Body of pancreas (tissue), 4 donors: ENCODE results near the gene CLINT1. TPM values are rescaled to one million over a fixed set of nuclear protein-coding genes. Genes with fewer than 3 reads are reported as not detected.

Source experiments
- ATAC-seq: fragments of 150-250 bp; one replicate; pipeline ENCODE4 v1.9.1; 2016
- DNase-seq, 4 donors: peaks; one replicate each; pipeline ENCODE4 v3.0.0-alpha.2; 2019
- H3K27ac ChIP-seq, 4 donors: fragments of 200-600 bp; sonication (generic); 1 replicate in 3 of 4; 2 replicates in 1 of 4; pipeline versions ENCODE4 v1.5.1 to v1.6.1; 2016 to 2019; ENCODE audit warnings: mild to moderate bottlenecking in 1 of 4, mixed read lengths in 1 of 4, moderate library complexity in 1 of 4
- H3K27me3 ChIP-seq, 2 donors: fragments of 200-600 bp; sonication (generic); one replicate each; pipeline ENCODE4 v1.6.0; 2016; ENCODE audit warnings: mild to moderate bottlenecking in 1 of 2
- H3K36me3 ChIP-seq, 2 donors: fragments of 200-600 bp; sonication (generic); replicated peaks in 1 of 2; 2 replicates each; pipeline ENCODE4 v1.5.1; 2016; ENCODE audit warnings: low read depth in 2 of 2; ENCODE audit not compliant: insufficient read depth in 1 of 2
- H3K4me1 ChIP-seq: fragments of 200-600 bp; sonication (generic); one replicate; pipeline ENCODE4 v1.6.0; 2016
- H3K4me3 ChIP-seq, 2 donors: fragments of 200-600 bp; sonication (generic); 1 replicate in 1 of 2; 2 replicates in 1 of 2; pipeline ENCODE4 v1.5.1; 2016 to 2019
- H3K9me3 ChIP-seq, 3 donors: fragments of 200-600 bp; sonication (generic); 1 replicate in 2 of 3; 2 replicates in 1 of 3; pipeline ENCODE4 v1.5.1; 2016
- POLR2A ChIP-seq, 3 donors: fragments of 450-650 bp; IDR thresholded peaks; one replicate each; pipeline ENCODE4 v1.6.1; 2016; ENCODE audit warnings: antibody characterized with exemption in 3 of 3, mild to moderate bottlenecking in 2 of 3
- WGBS, 2 donors: methylation state at CpG; one replicate each; pipeline ENCODE4 v1.1.5; 2017; 5-methylcytosine and 5-hydroxymethylcytosine counted together
- intact Hi-C: fragments of 100-400 bp; cut with DNase I; formaldehyde crosslinking; loops from one replicate; pipeline ENCODE4 v1.15.1; 2023
- total RNA-seq, 2 donors: library from RNA; depleted of rRNA; stranded (reverse); fragments of >200 nt; gene quantifications; one replicate each; pipeline ENCODE4 v1.1.0, GENCODE V29; 2016
- TF ChIP-seq, protein P1 (sequence below), 7 experiments: fragments of 450-650 bp in 4 of 7; fragments of 200-600 bp in 3 of 7; sonication (generic) in 3 of 7; IDR thresholded peaks; one replicate each; pipeline ENCODE4 v1.5.1; 2016 to 2019; ENCODE audit warnings: antibody characterized with exemption in 7 of 7

CLINT1 gene
- total RNA-seq, 2 donors from 2014 or later: 59.0 to 75.8 TPM

DNA sequence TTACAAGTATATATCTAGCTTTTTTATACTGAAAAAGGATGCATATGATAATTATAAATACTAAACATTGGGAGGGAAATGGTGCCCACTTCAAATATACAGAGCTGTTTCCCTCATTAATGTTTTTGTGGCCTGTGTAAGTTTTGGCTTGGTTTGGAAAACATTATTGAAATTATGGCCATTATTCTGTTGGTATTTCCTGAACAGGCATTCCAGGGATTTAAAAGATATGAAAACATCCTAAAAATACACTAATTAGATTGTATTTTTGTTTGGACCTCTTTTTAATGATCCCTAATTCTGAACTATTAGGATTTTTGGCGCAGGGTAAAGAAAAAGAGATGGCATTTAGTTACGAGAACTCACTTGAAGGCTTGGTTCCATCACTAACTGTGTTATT lies 50.9 kb downstream of the CLINT1 start:
- Histone ChIP-seq H3K36me3 (peaks cover 10 to 26% of the 10 kb centered on the region in 2 donors), H3K4me3 (no peak overlapping the region), H3K27me3 (no peaks in the 10 kb centered on the region), H3K27ac (no peak overlapping the region), H3K9me3 (no peaks in the 10 kb centered on the region), H3K4me1 (no peaks in the 10 kb centered on the region)
- intact Hi-C loops: no loop called here
- DNase-seq (no peak), ATAC-seq (no peak)
- WGBS, 2 donors: 95 to 97% methylated on average over 2 of the region's 2 CpGs
- TF ChIP-seq POLR2A (IDR thresholded peaks at IDR 0.05): no peak

DNA sequence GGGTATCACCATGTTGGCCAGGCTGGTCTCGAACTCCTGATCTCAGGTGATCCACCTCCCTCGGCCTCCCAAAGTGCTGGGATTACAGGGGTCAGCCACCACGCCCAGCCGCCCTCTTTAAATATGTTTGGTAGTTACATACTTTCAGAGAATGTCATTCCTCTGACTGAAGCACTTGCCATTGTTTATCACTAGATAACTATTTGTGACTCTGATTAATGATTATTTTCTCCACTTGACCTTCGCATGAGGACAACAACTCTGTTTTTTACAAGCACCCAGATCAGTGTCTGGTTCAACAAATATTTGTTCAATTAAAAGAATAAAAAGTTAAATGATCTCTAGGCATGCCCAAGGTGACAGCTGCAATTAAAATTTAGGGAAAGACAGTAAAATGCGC lies 56.2 kb downstream of the CLINT1 start:
- Histone ChIP-seq H3K36me3 (peaks cover 7 to 10% of the 10 kb centered on the region in 2 donors), H3K4me1 (no peaks in the 10 kb centered on the region), H3K27ac (no peak overlapping the region), H3K9me3 (peaks cover 0 to under 1% (median 0%) of the 10 kb centered on the region in 3 donors), H3K27me3 (no peaks in the 10 kb centered on the region), H3K4me3 (no peak overlapping the region)
- intact Hi-C loops: no loop called here
- ATAC-seq: no peak
- TF ChIP-seq POLR2A (IDR thresholded peaks at IDR 0.05): no peak
- TF ChIP-seq, protein P1, sequence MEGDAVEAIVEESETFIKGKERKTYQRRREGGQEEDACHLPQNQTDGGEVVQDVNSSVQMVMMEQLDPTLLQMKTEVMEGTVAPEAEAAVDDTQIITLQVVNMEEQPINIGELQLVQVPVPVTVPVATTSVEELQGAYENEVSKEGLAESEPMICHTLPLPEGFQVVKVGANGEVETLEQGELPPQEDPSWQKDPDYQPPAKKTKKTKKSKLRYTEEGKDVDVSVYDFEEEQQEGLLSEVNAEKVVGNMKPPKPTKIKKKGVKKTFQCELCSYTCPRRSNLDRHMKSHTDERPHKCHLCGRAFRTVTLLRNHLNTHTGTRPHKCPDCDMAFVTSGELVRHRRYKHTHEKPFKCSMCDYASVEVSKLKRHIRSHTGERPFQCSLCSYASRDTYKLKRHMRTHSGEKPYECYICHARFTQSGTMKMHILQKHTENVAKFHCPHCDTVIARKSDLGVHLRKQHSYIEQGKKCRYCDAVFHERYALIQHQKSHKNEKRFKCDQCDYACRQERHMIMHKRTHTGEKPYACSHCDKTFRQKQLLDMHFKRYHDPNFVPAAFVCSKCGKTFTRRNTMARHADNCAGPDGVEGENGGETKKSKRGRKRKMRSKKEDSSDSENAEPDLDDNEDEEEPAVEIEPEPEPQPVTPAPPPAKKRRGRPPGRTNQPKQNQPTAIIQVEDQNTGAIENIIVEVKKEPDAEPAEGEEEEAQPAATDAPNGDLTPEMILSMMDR (IDR thresholded peaks at IDR 0.05): no peak
- 88 to 93% methylated on average over 6 of the region's 6 CpGs for WGBS, 2 donors
- no peak for DNase-seq

DNA sequence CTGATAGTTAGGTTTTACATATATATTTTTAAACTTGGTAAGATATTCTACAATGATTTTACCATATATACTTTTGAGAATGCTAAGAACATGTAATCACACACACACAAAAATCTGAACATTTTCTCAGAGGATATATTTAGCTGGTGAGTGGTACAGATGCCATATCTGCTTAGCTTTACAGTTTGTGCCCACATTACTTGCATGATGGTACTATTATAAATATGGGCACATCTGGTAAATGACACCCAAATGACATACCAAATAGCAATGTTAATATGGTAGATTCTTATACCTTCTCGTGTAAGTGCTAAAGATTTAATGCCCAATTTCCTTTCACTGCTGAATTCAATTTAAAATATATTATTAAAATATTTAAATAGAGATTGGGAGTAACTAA lies 58.8 kb downstream of the CLINT1 start:
- no peaks in the 10 kb centered on the region for H3K4me1 ChIP-seq
- ATAC-seq: no peak
- H3K27ac ChIP-seq: no peak overlapping the region
- no peaks in the 10 kb centered on the region for H3K27me3 ChIP-seq
- peaks cover 0 to 3% (median 0%) of the 10 kb centered on the region in 3 donors for H3K9me3 ChIP-seq
- peaks cover 5 to 6% of the 10 kb centered on the region in 2 donors for H3K36me3 ChIP-seq
- intact Hi-C loops: no loop called here
- WGBS, 2 donors: 67 to 85% methylated on average over 1 of the region's 1 CpG
- no peak for TF ChIP-seq POLR2A (IDR thresholded peaks at IDR 0.05)
- TF ChIP-seq, protein P1 (IDR thresholded peaks at IDR 0.05): no peak
- no peak for DNase-seq
- no peak overlapping the region for H3K4me3 ChIP-seq

DNA sequence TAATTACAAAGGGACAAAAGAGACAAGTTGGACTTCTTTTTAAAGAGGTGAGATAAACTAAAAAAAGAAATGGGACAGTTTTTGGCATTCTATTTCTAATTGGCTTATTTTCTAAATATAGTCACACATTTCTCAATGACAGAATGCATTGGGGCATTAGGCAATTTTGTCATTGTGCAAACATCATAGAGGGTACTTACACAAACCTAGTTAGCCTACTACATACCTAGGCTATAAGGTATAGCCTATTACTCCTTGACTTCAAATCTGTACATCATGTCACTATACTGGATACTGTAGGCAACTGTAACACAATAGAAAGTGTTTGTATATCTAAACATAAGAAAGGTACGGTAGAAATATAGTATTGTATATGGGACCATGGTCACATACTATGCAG lies 59.4 kb downstream of the CLINT1 start:
- Histone ChIP-seq H3K27me3 (no peaks in the 10 kb centered on the region), H3K9me3 (peaks cover 0 to 3% (median 0%) of the 10 kb centered on the region in 3 donors), H3K27ac (no peak overlapping the region), H3K4me3 (no peak overlapping the region), H3K4me1 (no peaks in the 10 kb centered on the region), H3K36me3 (peaks cover 5% of the 10 kb centered on the region in 2 donors)
- intact Hi-C loops: no loop called here
- WGBS, 2 donors: 92 to 93% methylated on average over 1 of the region's 1 CpG
- TF ChIP-seq, protein P1 (IDR thresholded peaks at IDR 0.05): no peak
- TF ChIP-seq POLR2A (IDR thresholded peaks at IDR 0.05): no peak
- DNase-seq (no peak), ATAC-seq (no peak)

DNA sequence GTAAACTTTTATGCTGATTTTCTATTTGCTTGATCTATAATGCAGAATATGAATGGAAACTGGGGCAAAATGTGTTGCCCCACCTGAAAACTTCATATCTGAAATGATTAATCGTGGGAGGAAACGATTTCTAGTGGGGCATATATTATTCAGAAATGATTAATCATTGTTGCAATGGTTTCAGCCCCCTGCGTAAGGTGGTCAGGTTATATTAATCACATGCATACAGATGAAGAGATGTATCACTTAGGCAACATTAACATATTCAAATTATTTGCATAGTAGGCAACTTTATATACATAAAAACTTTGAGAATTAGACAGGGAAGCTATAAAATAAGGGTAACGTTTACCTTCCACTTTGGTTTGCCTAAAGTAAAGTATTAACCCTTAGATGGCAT lies 65.6 kb downstream of the CLINT1 start:
- no peak for TF ChIP-seq POLR2A (IDR thresholded peaks at IDR 0.05)
- TF ChIP-seq, protein P1 (IDR thresholded peaks at IDR 0.05): no peak
- no peak for DNase-seq
- H3K27ac ChIP-seq: no peak overlapping the region
- ATAC-seq: no peak
- H3K27me3 ChIP-seq: no peaks in the 10 kb centered on the region
- intact Hi-C loops: no loop called here
- 67 to 76% methylated on average over 4 of the region's 4 CpGs for WGBS, 2 donors
- H3K36me3 ChIP-seq: peaks cover 0 to 16% of the 10 kb centered on the region in 2 donors
- H3K9me3 ChIP-seq: peaks cover 0 to 3% (median 0%) of the 10 kb centered on the region in 3 donors
- no peaks in the 10 kb centered on the region for H3K4me1 ChIP-seq
- no peak overlapping the region for H3K4me3 ChIP-seq
